Right renal pelvis (tissue), 4 donors: ENCODE measurements around the gene MUC5B. TPM values are rescaled to one million over a fixed set of nuclear protein-coding genes. Genes with fewer than 3 reads are reported as not detected.

Experiments used
- DNase-seq, 4 donors: peaks; one replicate each; pipeline ENCODE4 v3.0.0-alpha.2; 2013; ENCODE audit warnings: low read depth in 4 of 4, low spot score in 3 of 4, missing footprints in 1 of 4
- polyA plus RNA-seq, 4 donors: library from polyadenylated mRNA; unstranded; fragments of 120-200 nt; gene quantifications; one replicate each; pipeline ENCODE4 v1.2.1, GENCODE V29; 2013; ENCODE audit not compliant: insufficient read length in 4 of 4

Gene MUC5B
- polyA plus RNA-seq, 4 donors: 0.01 to 0.05 (median 0.04) TPM; not detected in 1

- no peak for DNase-seq
Observed at GRCh38 chr11:1219446-1219833, 3.4 kb upstream of the MUC5B start.

- DNase-seq: no peak
Observed at GRCh38 chr11:1219834-1220815, 2.7 kb upstream of the MUC5B start.

- no peak for DNase-seq
Observed at GRCh38 chr11:1220941-1221721, 1.7 kb upstream of the MUC5B start.

GRCh38 chr11:1221848-1222311 lies 986 bp upstream of the MUC5B start:
- DNase-seq: no peak

- no peak for DNase-seq
Observed at GRCh38 chr11:1223346-1224110, 662 bp downstream of the MUC5B start.

GRCh38 chr11:1224111-1224490 lies 1.2 kb downstream of the MUC5B start:
- no peak for DNase-seq

GRCh38 chr11:1224491-1225385 lies 1.9 kb downstream of the MUC5B start:
- no peak for DNase-seq

- no peak for DNase-seq
Observed at GRCh38 chr11:1225386-1226225, 2.7 kb downstream of the MUC5B start.

GRCh38 chr11:1226226-1226985 lies 3.5 kb downstream of the MUC5B start:
- no peak for DNase-seq

GRCh38 chr11:1226986-1227550 lies 4.2 kb downstream of the MUC5B start:
- no peak for DNase-seq

- no peak for DNase-seq
Observed at GRCh38 chr11:1227551-1228100, 4.8 kb downstream of the MUC5B start.

GRCh38 chr11:1228101-1228821 lies 5.4 kb downstream of the MUC5B start:
- DNase-seq: no peak

GRCh38 chr11:1228921-1229451 lies 6.1 kb downstream of the MUC5B start:
- DNase-seq: no peak

- DNase-seq: no peak
Observed at GRCh38 chr11:1229471-1230120, 6.7 kb downstream of the MUC5B start.

GRCh38 chr11:1230121-1230455 lies 7.2 kb downstream of the MUC5B start:
- DNase-seq: no peak
